Fibroblast of peridontal ligament (primary cell): ENCODE data around the gene SPATA31A5.
"Not testable (repeated sequence)": the region's sequence is repeated elsewhere in the genome, so short reads cannot be mapped to it uniquely, and the experiment has no call there.

ENCODE experiments used
- DNase-seq: peaks from one replicate; pipeline ENCODE4 v3.0.0-alpha.2; 2010; ENCODE audit errors: extremely low read depth

The SPATA31A5 gene

DNA sequence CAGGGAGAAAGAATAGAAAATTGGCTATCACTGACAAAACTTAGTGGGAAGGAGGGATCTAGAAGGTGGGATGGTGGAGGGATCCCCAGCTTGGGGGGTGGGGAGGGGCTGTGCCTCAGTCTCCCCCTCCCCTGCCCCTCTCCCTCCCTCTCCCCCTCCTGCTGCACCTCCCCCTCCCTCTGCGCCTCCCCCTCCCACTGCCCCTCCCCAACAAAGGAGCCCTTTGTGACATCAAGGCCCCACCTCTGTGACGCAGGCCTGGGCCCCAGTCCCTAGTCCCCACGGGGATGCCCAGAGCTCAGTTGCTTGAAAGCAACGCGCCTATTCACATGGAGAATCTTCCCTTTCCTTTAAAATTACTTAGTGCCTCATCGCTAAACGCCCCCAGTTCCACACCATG lies at the start of gene SPATA31A5:
TSS of gene SPATA31A5 (plus strand) at position 301 of the 400 bp plus-strand sequence. CDS start at position 330, 29 bp downstream.
- not testable (repeated sequence) for DNase-seq

DNA sequence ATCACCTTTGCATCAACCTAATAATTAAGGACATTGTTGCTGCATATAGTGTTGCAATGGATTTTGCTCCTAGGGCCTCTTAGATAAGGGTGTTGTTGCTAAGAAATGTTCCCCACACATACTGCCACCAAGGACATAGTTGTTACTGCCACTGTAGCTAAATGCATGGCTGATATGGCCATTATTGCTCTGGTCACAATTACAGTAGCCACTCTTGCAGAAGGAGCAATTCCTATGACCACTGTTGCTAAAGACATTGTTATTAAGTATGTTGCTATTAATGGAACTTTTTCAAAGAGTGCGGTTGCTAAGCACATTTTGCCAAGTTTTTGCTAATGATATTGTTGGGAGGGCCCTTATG lies 48.8 kb downstream of the SPATA31A5 start:
- DNase-seq: not testable (repeated sequence)

DNA sequence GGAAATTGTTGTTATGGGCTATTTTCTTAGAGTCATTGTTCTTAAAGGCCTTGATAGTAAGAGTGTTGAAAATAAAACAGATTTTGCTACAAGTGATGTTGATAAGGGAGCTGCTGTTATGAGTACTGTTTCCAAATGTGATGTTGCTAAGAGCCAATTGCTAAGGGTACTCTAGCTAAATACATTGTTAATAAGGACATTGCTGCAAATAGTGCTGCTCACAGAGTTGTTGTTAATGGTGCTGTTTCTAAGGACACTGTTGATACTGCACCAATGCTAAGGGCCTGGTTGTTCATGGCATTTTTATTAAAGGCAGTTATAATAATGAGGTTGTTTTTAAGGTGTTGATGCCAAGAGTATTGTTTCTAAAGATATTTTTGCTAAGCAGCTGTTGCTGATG lies 52.2 kb downstream of the SPATA31A5 start:
- DNase-seq: not testable (repeated sequence)
